ENCODE results near the gene BCHE.

The BCHE gene

GRCh38 chr3:165854696-165855095 is 17.5 kb upstream of the BCHE start:
- no peaks in the 10 kb centered on the region for H3K27me3 ChIP-seq (ENCODE audit: insufficient read depth, low read length)
- no peak overlapping the region for H3K4me3 ChIP-seq (ENCODE audit: low read depth, low read length)
- no peak overlapping the region for H2AFZ ChIP-seq (ENCODE audit: low read length, unreplicated experiment)
- no peaks in the 10 kb centered on the region for H3K4me1 ChIP-seq (ENCODE audit: control insufficient read depth, insufficient read depth, low read length, unreplicated experiment)
- no peaks in the 10 kb centered on the region for H3K36me3 ChIP-seq (ENCODE audit: insufficient read depth, low read length)
- no peak overlapping the region for H3K27ac ChIP-seq (ENCODE audit: low read depth, low read length)
- H3K79me2 ChIP-seq (ENCODE audit: control insufficient read depth, insufficient read depth, low read length, unreplicated experiment) = no peaks in the 10 kb centered on the region

GRCh38 chr3:165852711-165853110 is 15.5 kb upstream of the BCHE start:
- Histone ChIP-seq H3K4me3 (ENCODE audit: low read depth, low read length) (no peak overlapping the region), H3K36me3 (ENCODE audit: insufficient read depth, low read length) (no peaks in the 10 kb centered on the region), H3K27me3 (ENCODE audit: insufficient read depth, low read length) (no peaks in the 10 kb centered on the region), H3K79me2 (ENCODE audit: control insufficient read depth, insufficient read depth, low read length, unreplicated experiment) (no peaks in the 10 kb centered on the region), H3K4me1 (ENCODE audit: control insufficient read depth, insufficient read depth, low read length, unreplicated experiment) (no peaks in the 10 kb centered on the region), H2AFZ (ENCODE audit: low read length, unreplicated experiment) (no peak overlapping the region), H3K27ac (ENCODE audit: low read depth, low read length) (no peak overlapping the region)

DNA sequence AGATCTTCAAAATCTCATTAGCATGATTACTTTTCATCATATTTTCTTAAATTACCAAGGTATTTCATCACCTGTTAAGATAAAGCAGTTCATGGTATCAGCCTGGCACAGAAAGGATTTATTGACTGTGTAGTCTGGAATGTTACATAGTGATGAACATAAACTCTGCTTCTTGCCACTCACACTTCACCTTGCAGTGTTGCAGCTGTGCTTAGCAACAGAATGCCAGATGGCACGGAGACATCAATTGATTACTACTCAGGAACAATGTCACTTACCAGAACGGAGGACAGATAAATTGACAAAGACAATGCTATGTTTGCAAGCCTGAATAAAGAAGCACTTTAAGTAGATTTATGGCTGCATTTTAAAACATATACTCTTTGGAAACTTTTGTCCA is 15.0 kb upstream of the BCHE start:
- H3K4me1 ChIP-seq (ENCODE audit: control insufficient read depth, insufficient read depth, low read length, unreplicated experiment) = no peaks in the 10 kb centered on the region
- no peaks in the 10 kb centered on the region for H3K79me2 ChIP-seq (ENCODE audit: control insufficient read depth, insufficient read depth, low read length, unreplicated experiment)
- H3K27me3 ChIP-seq (ENCODE audit: insufficient read depth, low read length) = no peaks in the 10 kb centered on the region
- H2AFZ ChIP-seq (ENCODE audit: low read length, unreplicated experiment) = no peak overlapping the region
- H3K27ac ChIP-seq (ENCODE audit: low read depth, low read length) = no peak overlapping the region
- H3K36me3 ChIP-seq (ENCODE audit: insufficient read depth, low read length) = no peaks in the 10 kb centered on the region
- no peak overlapping the region for H3K4me3 ChIP-seq (ENCODE audit: low read depth, low read length)

DNA sequence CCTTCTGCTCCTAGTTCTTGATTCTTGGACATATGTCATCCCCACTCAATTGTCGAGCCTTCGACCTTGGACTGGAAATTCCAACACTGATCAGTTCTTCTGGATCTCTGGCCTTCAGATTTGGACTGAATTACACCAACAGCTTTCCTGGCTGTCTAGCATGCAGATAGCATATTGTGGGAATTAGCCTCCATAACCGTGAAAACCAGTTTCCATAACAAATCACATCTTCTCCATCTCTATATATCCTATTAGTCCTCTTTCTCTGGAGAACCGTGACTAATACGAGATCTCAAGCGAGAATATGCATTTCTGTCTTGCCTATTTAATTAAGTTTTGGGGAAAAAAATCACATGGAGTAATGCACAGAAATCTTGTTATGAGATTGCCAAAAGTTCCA is 8.8 kb upstream of the BCHE start:
- H3K27ac ChIP-seq (ENCODE audit: low read depth, low read length) = no peak overlapping the region
- H3K36me3 ChIP-seq (ENCODE audit: insufficient read depth, low read length) = no peaks in the 10 kb centered on the region
- no peak overlapping the region for H3K4me3 ChIP-seq (ENCODE audit: low read depth, low read length)
- no peak overlapping the region for H2AFZ ChIP-seq (ENCODE audit: low read length, unreplicated experiment)
- H3K79me2 ChIP-seq (ENCODE audit: control insufficient read depth, insufficient read depth, low read length, unreplicated experiment) = no peaks in the 10 kb centered on the region
- no peaks in the 10 kb centered on the region for H3K4me1 ChIP-seq (ENCODE audit: control insufficient read depth, insufficient read depth, low read length, unreplicated experiment)
- H3K27me3 ChIP-seq (ENCODE audit: insufficient read depth, low read length) = no peaks in the 10 kb centered on the region

GRCh38 chr3:165839296-165840076 is 2.3 kb upstream of the BCHE start:
- no peak overlapping the region for H2AFZ ChIP-seq (ENCODE audit: low read length, unreplicated experiment)
- H3K79me2 ChIP-seq (ENCODE audit: control insufficient read depth, insufficient read depth, low read length, unreplicated experiment) = no peaks in the 10 kb centered on the region
- H3K27ac ChIP-seq (ENCODE audit: low read depth, low read length) = no peak overlapping the region
- no peaks in the 10 kb centered on the region for H3K36me3 ChIP-seq (ENCODE audit: insufficient read depth, low read length)
- no peaks in the 10 kb centered on the region for H3K4me1 ChIP-seq (ENCODE audit: control insufficient read depth, insufficient read depth, low read length, unreplicated experiment)
- H3K27me3 ChIP-seq (ENCODE audit: insufficient read depth, low read length) = no peaks in the 10 kb centered on the region
- no peak overlapping the region for H3K4me3 ChIP-seq (ENCODE audit: low read depth, low read length)

DNA sequence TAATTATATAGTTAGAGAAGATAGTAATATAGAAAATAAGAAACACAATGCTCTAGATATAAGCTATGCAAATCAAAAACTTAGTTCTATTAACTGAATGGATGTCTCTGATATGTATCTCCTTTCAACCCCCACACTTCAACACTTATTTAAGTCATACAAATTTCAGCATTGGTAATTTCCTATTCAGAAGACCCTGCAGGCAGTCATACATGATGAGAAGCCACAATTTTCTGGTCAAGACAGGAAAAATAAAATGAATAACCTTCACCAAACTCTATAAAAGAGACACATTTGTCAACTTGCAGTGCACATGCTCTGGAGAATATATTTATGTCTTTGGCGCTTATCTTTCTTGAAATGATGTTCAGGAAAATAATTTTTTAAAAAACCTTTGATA is 578 bp upstream of the BCHE start:
- no peak overlapping the region for H3K27ac ChIP-seq (ENCODE audit: low read depth, low read length)
- no peaks in the 10 kb centered on the region for H3K4me1 ChIP-seq (ENCODE audit: control insufficient read depth, insufficient read depth, low read length, unreplicated experiment)
- H3K27me3 ChIP-seq (ENCODE audit: insufficient read depth, low read length) = no peaks in the 10 kb centered on the region
- H2AFZ ChIP-seq (ENCODE audit: low read length, unreplicated experiment) = no peak overlapping the region
- no peaks in the 10 kb centered on the region for H3K36me3 ChIP-seq (ENCODE audit: insufficient read depth, low read length)
- no peak overlapping the region for H3K4me3 ChIP-seq (ENCODE audit: low read depth, low read length)
- no peaks in the 10 kb centered on the region for H3K79me2 ChIP-seq (ENCODE audit: control insufficient read depth, insufficient read depth, low read length, unreplicated experiment)

DNA sequence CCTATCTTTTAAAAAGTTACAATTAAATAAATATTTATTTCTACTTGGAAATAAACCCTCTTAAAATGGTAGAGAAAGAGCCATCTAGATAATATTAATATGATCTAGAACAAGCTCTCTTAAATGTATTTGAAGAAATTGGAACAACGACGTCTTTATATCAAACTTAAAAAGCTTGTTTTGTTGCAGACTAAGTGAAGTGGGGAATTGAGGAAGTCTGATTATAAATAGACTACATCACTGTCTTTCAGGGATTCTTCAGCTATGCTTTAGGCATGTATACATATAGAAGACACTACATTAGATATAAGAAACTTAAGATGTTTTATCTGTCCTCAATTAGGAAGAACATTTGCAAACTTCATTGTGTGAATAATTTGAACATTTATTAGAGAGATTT is 1.8 kb downstream of the BCHE start:
- Histone ChIP-seq H3K27me3 (ENCODE audit: insufficient read depth, low read length) (no peaks in the 10 kb centered on the region), H3K79me2 (ENCODE audit: control insufficient read depth, insufficient read depth, low read length, unreplicated experiment) (no peaks in the 10 kb centered on the region), H3K4me3 (ENCODE audit: low read depth, low read length) (no peak overlapping the region), H3K36me3 (ENCODE audit: insufficient read depth, low read length) (no peaks in the 10 kb centered on the region), H3K27ac (ENCODE audit: low read depth, low read length) (no peak overlapping the region), H3K4me1 (ENCODE audit: control insufficient read depth, insufficient read depth, low read length, unreplicated experiment) (no peaks in the 10 kb centered on the region), H2AFZ (ENCODE audit: low read length, unreplicated experiment) (no peak overlapping the region)

- Histone ChIP-seq H2AFZ (ENCODE audit: low read length, unreplicated experiment) (no peak overlapping the region), H3K4me3 (ENCODE audit: low read depth, low read length) (no peak overlapping the region), H3K79me2 (ENCODE audit: control insufficient read depth, insufficient read depth, low read length, unreplicated experiment) (no peaks in the 10 kb centered on the region), H3K27ac (ENCODE audit: low read depth, low read length) (no peak overlapping the region), H3K27me3 (ENCODE audit: insufficient read depth, low read length) (no peaks in the 10 kb centered on the region), H3K36me3 (ENCODE audit: insufficient read depth, low read length) (no peaks in the 10 kb centered on the region), H3K4me1 (ENCODE audit: control insufficient read depth, insufficient read depth, low read length, unreplicated experiment) (no peaks in the 10 kb centered on the region)
These were observed 6.5 kb downstream of the BCHE start for GRCh38 chr3:165830746-165831145.

- Histone ChIP-seq H3K27me3 (ENCODE audit: insufficient read depth, low read length) (no peaks in the 10 kb centered on the region), H3K27ac (ENCODE audit: low read depth, low read length) (no peak overlapping the region), H3K36me3 (ENCODE audit: insufficient read depth, low read length) (no peaks in the 10 kb centered on the region), H3K79me2 (ENCODE audit: control insufficient read depth, insufficient read depth, low read length, unreplicated experiment) (no peaks in the 10 kb centered on the region), H3K4me3 (ENCODE audit: low read depth, low read length) (no peak overlapping the region), H2AFZ (ENCODE audit: low read length, unreplicated experiment) (peak overlapping the region; percentile 38), H3K4me1 (ENCODE audit: control insufficient read depth, insufficient read depth, low read length, unreplicated experiment) (no peaks in the 10 kb centered on the region)
These were observed 9.3 kb downstream of the BCHE start for GRCh38 chr3:165827883-165828282.

- Histone ChIP-seq H3K27ac (ENCODE audit: low read depth, low read length) (no peak overlapping the region), H3K4me1 (ENCODE audit: control insufficient read depth, insufficient read depth, low read length, unreplicated experiment) (no peaks in the 10 kb centered on the region), H3K36me3 (ENCODE audit: insufficient read depth, low read length) (no peaks in the 10 kb centered on the region), H2AFZ (ENCODE audit: low read length, unreplicated experiment) (no peak overlapping the region), H3K4me3 (ENCODE audit: low read depth, low read length) (no peak overlapping the region), H3K27me3 (ENCODE audit: insufficient read depth, low read length) (no peaks in the 10 kb centered on the region), H3K79me2 (ENCODE audit: control insufficient read depth, insufficient read depth, low read length, unreplicated experiment) (no peaks in the 10 kb centered on the region)
These were observed 10.0 kb downstream of the BCHE start for GRCh38 chr3:165827233-165827632.

DNA sequence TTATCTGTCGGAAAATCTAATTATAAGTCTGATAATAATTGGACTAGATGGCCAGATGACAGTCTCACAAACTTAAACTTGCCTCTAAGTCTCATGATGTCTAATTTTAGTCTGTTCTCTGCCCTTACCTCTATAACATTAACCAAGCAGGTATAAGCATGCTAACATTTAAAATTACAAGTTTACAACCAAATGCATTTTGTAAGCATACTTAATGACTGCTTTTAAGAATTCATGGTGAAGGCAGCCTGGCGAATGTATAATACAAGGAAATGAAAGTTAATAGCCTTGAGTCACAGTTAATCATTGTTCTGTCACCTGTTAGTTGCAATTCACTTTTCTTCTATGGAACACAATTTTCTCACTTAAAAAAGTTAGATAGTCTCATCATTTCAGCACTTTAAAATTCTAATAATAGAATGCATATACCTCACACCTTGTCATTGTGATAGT is 16.5 kb downstream of the BCHE start:
- H2AFZ ChIP-seq (ENCODE audit: low read length, unreplicated experiment) = no peak overlapping the region
- no peak overlapping the region for H3K4me3 ChIP-seq (ENCODE audit: low read depth, low read length)
- H3K36me3 ChIP-seq (ENCODE audit: insufficient read depth, low read length) = no peaks in the 10 kb centered on the region
- H3K79me2 ChIP-seq (ENCODE audit: control insufficient read depth, insufficient read depth, low read length, unreplicated experiment) = no peaks in the 10 kb centered on the region
- no peak overlapping the region for H3K27ac ChIP-seq (ENCODE audit: low read depth, low read length)
- no peaks in the 10 kb centered on the region for H3K27me3 ChIP-seq (ENCODE audit: insufficient read depth, low read length)
- H3K4me1 ChIP-seq (ENCODE audit: control insufficient read depth, insufficient read depth, low read length, unreplicated experiment) = no peaks in the 10 kb centered on the region

All from ACC112 (cell line).